HG03097 (cell line): ENCODE data around the gene SMIM36.
A peak's percentile ranks its signal among the peaks of the same experiment; 100 is the strongest.
"Not testable (repeated sequence)": the region's sequence is repeated elsewhere in the genome, so short reads cannot be mapped to it uniquely, and the experiment has no call there.

Experiments used
- ATAC-seq: cut with Tn5 transposase; IDR thresholded peaks from one replicate; pipeline ENCODE4 v1.9.1; 2021; ENCODE audit not compliant: unreplicated experiment, low FRiP score

Gene SMIM36

GRCh38 chr17:55436224-55437158 lies 74.8 kb downstream of the SMIM36 start:
- ATAC-seq = peak; percentile 3

DNA sequence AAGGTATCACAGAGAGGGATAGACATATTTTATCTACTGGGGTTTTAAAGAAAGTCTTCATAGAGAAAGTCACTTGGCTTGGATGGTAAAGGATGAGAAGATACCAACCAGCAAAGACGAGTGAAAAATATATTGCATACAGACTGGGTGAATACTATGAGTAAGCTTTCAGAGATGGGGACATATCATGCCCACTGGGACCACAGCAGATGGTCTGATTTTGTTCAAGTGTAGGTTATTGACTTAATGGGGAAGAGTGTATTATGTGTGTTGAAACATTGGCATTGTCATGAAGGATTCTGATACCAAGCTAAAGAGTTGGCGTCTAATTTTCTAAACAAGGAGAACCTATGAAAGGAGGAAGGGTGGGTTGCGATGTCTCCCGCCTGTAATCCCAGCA lies 75.8 kb downstream of the SMIM36 start:
- ATAC-seq = no peak

- ATAC-seq = no peak
Observed at GRCh38 chr17:55434721-55435120, 76.5 kb downstream of the SMIM36 start.

DNA sequence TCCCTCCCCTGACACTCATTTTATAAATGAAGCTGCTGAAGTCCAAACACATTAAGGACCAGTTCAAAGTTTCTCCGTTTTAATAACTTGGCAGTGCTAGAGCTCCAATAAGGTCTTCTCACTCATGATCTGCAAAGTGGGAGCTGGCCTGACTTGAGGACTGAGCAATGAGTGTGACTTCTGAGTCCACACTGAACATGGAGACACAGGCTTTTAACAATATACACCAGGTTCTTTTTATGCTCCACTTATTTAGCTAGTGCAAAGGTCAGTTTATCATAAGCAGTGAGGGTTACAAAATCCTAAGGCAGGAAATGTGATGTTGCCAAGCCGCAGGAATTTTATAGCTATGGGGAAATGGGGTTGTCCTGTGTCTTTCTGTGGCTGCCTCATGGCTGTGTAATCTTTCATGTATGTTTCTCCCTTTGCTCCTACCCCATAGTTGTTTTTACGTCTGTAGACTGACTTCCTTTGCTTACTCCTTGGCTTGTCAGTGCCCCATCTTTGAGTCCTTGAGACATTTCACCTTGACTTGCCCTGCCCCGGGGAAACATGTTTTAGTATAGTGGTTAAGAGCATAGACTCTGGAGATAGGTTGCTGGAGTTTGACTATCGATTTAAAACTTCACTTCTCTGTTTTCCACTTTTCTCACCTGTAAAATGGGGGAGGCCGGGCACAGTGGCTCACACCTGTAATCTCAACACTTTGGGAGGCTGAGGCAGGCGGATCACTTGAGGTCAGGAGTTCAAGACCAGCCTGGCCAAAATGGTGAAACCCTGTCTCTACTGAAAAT lies 77.4 kb downstream of the SMIM36 start:
- ATAC-seq = no peak

DNA sequence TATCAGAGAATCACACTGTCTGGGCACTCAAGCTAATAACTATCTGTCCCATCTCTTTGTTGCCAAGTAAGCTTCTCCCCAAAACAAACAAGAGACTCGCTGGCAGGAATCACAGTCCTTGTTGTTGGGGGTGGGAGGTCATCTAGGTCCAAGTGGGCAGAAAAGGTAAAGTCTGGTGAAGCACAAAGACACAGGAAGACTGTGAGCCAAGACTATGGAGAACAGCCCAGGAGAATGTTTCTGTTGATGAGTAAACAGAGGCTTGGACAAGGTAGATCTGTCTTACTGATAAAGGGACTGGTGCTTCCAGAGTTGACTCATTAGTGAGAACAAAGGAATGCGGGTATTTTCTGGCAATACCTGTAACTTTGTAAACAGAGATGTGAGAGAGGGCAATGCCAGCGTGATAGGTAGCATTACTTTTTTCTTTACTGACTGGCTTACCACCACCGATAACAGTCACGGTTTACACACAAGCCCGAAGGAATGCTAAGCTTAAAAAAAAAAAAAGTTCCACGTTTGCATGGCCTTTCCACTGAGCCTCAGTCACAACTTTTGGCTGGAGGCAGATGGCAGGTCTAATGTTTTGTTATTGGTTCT lies 78.1 kb downstream of the SMIM36 start:
- no peak for ATAC-seq

DNA sequence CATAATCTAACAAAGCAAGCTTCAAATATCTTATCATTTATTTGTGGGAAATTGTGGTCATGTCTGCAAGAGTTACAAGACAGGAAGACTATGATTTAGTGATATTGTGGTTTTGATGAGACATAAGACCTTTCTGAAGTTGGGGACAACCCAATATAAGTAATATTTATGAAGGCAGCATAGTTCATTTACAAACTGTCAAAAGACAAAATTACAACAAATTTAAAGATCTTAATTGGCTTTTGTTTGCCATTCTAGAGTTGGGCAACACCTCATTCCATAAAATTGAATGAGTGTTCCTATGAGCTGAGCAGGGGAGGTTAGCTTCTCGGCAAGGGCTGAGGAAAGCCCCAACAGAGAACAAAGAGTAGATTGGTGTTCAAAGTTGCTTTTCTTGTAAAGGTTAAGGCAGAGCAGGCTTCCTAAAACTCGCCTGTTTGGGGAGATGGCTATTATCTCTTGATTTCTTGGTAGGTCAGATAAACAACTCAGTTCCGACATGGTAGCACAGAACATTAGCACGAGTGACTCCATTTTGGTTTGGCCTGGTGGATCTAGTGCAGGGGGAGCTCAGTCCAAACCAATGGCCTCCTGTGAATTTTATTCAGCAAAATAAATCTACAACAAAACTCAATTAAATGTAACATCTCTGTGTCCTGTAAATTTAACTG lies 78.8 kb downstream of the SMIM36 start:
- ATAC-seq = no peak

- not testable (repeated sequence) for ATAC-seq
Observed at GRCh38 chr17:55431914-55432313, 79.3 kb downstream of the SMIM36 start.

GRCh38 chr17:55430541-55431288 lies 80.5 kb downstream of the SMIM36 start:
- ATAC-seq = no peak

GRCh38 chr17:55427587-55427882 lies 83.7 kb downstream of the SMIM36 start:
- no peak for ATAC-seq

DNA sequence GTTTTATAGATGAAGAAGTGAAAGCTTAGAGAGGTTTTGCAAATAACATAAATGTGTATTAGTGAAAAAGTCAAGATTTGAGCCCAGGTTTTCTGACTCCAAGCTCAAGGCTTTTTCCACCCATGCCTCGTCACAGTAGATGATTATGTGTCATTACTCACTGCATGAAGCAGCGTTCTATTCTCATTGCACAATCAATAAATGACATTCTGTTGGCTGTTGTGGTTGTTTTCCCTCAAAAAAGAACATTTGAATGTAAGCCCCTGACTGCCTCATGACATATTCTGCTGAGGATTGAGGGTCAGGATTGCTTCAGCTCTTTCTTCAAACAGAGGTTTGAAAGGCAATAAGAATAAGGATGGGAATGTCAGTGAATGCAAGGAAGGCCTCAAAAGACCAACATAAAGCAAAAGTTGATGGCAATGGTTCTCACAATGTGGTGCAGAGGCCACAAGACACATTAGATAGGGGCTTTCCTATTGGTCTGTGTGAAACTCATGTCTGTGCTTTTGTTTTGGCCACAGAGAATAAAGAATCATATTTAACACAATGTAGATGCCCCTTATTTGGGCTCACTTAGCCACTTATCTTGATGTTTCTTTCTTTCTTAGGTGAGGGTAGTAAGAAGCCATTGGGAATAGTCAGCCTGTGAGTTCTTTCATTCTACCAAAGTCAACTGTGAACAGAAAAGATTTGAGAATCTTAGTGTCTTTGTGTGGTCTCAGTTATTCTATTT lies 84.2 kb downstream of the SMIM36 start:
- no peak for ATAC-seq

DNA sequence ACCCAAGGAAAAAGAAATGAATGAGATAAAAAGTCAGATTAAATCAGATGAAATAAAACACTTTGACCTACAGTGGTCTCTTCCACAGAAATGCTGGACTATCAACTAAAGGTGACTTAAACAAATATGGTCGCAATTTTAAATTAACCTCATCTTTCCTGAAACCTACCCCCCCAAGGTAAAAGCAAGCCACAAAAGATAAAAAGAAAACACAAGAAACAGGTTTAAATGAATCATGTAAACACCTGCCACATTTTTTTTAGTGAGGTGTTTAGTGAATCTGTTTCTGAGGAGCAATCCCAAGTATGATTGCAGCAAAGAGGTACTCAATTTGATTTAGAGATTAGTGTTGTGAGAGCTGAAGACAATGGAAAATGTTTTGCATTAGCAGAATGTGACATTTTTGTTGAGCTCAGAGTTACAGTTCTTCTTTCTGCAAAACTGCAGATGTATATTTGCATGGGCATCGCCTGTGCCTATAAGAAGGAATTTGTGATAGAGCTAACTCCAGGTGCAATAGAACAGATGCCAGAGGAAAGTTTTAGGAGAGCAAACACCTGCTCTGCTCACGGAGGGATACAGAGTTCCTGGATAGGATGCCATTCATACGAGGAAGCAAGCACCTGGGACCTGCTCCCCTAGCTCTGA lies 86.2 kb downstream of the SMIM36 start:
- ATAC-seq = no peak

- no peak for ATAC-seq
Observed at GRCh38 chr17:55423535-55423934, 87.7 kb downstream of the SMIM36 start.

DNA sequence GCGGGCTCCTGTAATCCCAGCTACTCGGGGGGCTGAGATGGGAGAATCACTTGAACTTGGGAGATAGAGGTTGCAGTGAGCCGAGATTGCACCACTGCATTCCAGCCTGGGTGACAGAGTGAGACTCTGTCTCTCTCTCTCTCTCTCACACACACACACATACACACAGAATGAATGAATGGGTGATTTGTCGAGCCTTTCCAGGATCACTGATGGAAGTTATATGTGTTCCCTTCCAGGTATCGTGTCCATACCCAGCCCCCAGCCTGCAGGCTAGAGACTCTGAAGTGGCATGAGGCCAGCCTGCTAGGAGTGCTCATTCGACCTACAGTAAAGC lies 88.5 kb downstream of the SMIM36 start:
- ATAC-seq = not testable (repeated sequence)

- no peak for ATAC-seq
Observed at GRCh38 chr17:55421179-55421934, 89.9 kb downstream of the SMIM36 start, which contains the start of gene MMD. Gene MMD, minus strand, starts transcription at chr17:55421835. Its CDS starts 140 bp downstream, at chr17:55421695.

- no peak for ATAC-seq
Observed at GRCh38 chr17:55420776-55421178, 90.5 kb downstream of the SMIM36 start.

- no peak for ATAC-seq
Observed at GRCh38 chr17:55420067-55420775, 91.0 kb downstream of the SMIM36 start.

DNA sequence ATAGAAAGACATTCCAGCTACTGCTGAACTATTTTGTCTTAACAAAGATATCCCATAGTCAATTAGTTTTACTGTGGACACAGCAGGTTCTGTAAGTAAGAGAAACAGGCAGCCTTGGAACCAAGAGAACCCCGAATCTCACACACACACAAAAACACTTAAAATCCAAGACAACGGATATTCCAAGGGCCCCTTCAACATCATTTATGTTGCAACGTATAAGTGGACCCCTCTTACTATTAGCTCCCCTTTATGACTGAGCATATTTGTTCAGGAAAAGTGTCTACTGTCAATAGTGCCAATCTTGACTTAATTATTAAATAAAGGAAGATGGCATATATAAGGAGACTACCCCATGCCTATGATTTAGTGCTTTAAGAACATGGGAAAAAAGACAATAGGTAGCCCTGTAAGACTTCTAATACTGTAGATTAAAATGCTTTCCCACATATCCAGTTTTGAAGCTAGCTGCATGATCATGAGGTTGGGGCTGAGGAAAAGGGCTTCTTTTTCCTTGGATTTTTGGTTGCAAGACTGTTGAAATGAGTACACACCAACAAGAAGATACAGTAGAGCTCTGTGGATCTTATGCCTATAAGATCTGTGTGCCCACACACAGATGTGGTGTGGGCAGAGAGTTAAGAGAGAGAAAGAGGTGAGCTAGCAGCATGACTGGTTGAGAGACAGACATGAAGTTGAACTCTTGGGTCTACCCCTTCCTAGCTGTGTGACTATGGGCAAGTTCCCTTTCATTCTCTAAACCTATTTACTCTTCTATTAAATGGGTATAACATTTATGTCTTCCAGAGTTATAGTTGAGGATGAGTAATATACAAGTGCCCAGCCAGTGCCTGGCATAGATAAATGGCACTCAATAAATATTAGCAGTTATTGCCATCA lies 92.6 kb downstream of the SMIM36 start:
- ATAC-seq = no peak
